Body of pancreas (tissue), 4 donors: Measurements from ENCODE around the gene CCT6B.

Experiments
- POLR2A ChIP-seq, 3 donors: fragments of 450-650 bp; IDR thresholded peaks; one replicate each; pipeline ENCODE4 v1.6.1; 2016; ENCODE audit warnings: antibody characterized with exemption in 3 of 3, mild to moderate bottlenecking in 2 of 3
- TF ChIP-seq, protein P1 (sequence below), 7 experiments: fragments of 450-650 bp in 4 of 7; fragments of 200-600 bp in 3 of 7; sonication (generic) in 3 of 7; IDR thresholded peaks; one replicate each; pipeline ENCODE4 v1.5.1; 2016 to 2019; ENCODE audit warnings: antibody characterized with exemption in 7 of 7

DNA sequence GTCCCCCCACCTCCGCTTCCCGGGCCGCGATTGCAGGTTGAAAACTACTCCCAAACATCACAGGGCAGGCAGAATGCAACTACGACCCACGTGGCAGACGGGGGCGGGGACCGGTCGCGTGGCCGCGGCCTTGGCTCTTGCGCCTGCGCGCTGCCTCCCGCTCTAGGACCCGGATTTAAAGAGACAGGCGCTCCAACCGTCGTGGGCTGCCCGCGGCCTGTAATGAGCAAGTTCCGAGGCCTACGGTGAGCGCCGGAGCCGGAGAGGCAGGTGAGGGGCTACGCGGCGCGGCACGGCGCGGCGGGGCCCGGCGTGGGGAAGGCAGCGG, 19.1 kb upstream of the CCT6B start, which contains the start of gene LIG3:
- TF ChIP-seq, protein P1, sequence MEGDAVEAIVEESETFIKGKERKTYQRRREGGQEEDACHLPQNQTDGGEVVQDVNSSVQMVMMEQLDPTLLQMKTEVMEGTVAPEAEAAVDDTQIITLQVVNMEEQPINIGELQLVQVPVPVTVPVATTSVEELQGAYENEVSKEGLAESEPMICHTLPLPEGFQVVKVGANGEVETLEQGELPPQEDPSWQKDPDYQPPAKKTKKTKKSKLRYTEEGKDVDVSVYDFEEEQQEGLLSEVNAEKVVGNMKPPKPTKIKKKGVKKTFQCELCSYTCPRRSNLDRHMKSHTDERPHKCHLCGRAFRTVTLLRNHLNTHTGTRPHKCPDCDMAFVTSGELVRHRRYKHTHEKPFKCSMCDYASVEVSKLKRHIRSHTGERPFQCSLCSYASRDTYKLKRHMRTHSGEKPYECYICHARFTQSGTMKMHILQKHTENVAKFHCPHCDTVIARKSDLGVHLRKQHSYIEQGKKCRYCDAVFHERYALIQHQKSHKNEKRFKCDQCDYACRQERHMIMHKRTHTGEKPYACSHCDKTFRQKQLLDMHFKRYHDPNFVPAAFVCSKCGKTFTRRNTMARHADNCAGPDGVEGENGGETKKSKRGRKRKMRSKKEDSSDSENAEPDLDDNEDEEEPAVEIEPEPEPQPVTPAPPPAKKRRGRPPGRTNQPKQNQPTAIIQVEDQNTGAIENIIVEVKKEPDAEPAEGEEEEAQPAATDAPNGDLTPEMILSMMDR (IDR thresholded peaks at IDR 0.05), result no peak
- TF ChIP-seq POLR2A (IDR thresholded peaks at IDR 0.05), result peak; percentile 51 to 83 (median 77)
